DOHH2 (cell line): Measurements from ENCODE around the gene PLK3.

Experiments
- CTCF ChIP-seq: fragments of 200-600 bp; sonication (generic); IDR thresholded peaks from one replicate; pipeline ENCODE4 v1.5.1; 2014; ENCODE audit warnings: antibody characterized with exemption, mild to moderate bottlenecking, low read depth, low read length; ENCODE audit not compliant: poor library complexity, severe bottlenecking
- EZH2phosphoT487 ChIP-seq: fragments of 200-600 bp; sonication (generic); IDR thresholded peaks from 2 replicates; pipeline ENCODE4 v1.6.1; 2017; ENCODE audit warnings: borderline replicate concordance, mild to moderate bottlenecking, antibody characterized with exemption, low read length, moderate library complexity, mixed read lengths

DNA sequence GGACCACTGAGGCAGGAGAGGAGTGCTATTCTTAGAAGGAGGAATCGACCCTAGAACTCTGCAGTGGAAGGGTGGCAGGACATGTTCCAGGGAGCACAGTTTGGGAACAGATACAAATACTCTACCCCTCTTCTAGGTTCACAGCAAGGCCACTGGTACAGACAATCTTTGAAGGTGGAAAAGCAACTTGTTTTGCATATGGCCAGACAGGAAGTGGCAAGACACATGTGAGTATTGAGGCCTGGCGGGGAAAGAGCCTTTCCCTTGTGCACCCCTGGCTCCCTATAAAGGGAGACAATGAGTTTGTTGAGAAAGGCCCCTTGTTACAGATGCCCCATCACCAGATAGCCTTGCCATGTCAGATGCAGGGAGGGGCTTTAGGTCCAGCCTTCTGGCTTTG lies 42.8 kb upstream of the PLK3 start:
- TF ChIP-seq CTCF (no peak), EZH2phosphoT487 (no peak)
